Kidney capillary endothelial cell (primary cell): Measurements from ENCODE around the gene SCNN1A.
"Not testable (repeated sequence)": the region's sequence is repeated elsewhere in the genome, so short reads cannot be mapped to it uniquely, and the experiment has no call there.

Source experiments
- DNase-seq: peaks from one replicate; pipeline ENCODE4 v3.0.0-alpha.2; 2018; ENCODE audit warnings: low spot score

SCNN1A gene

DNA sequence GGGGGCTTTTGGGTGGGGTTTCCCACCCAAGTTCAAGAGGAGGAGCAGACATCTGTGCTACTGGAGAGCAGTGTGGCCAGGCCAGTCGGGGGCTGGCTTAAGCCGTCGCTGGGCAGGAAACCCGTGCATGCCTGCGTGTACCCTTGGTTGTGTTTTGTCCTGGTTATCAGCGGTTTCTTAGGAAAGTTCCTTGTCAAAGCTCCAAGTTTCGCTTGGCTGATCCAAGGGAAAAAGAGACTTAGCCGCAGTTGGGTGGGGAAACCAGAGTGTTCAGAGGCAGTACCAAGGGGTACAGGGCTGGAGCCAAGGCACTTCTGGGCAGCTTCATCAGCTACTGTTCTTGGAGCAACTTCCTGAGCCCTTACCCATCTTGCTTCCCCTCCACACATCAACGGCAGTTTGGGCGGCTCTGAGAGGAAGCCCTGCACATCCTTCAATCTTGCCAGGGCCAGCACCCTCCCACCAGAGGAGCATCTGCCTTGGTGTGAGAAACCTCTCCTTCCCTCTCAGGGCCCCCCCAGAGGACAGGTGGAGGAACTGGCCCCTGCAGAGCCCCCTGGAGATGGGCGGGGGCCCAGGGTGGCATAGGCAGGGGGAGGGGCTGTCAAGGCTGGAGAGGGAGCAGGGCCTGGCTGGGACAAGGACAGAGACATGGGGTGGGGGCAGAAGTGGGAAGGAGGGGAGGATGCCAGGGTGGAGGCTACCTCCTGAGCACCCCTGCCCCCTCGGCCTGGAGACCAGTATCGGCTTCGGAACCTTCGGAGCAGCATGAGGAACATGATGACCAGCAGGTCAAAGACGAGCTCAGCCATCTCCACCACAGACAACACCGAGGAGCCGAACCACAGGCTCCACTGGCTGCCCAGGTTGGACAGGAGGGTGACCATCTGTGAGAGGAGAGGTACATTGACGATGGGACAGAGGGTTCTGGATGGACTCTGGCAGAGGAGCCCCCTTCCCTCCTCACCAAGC lies 27.7 kb downstream of the SCNN1A start:
- DNase-seq: no peak

DNA sequence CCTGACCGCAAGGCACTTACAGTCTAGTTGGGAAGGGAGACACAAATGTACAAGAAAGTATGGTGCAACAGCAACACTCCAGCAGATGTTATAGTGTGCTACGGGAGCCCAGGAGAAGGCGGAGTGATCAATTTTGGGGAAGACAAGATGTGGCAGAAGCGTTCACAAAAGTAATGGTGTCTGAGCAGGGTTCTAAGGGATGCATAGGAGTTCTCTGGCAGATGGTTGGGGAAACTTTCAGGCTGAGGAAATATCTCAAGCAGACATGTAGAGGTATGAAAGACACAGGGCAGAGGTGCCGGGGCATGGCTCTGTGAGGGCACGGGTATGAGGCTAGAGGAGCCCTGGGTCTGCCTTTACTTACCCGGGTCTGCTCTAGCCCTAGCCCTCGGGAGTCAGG lies 28.4 kb downstream of the SCNN1A start:
- no peak for DNase-seq

GRCh38 chr12:6346235-6346832 lies 29.0 kb downstream of the SCNN1A start:
- no peak for DNase-seq

- DNase-seq: peak; percentile 95
Observed at GRCh38 chr12:6345319-6346091, 29.9 kb downstream of the SCNN1A start.

DNA sequence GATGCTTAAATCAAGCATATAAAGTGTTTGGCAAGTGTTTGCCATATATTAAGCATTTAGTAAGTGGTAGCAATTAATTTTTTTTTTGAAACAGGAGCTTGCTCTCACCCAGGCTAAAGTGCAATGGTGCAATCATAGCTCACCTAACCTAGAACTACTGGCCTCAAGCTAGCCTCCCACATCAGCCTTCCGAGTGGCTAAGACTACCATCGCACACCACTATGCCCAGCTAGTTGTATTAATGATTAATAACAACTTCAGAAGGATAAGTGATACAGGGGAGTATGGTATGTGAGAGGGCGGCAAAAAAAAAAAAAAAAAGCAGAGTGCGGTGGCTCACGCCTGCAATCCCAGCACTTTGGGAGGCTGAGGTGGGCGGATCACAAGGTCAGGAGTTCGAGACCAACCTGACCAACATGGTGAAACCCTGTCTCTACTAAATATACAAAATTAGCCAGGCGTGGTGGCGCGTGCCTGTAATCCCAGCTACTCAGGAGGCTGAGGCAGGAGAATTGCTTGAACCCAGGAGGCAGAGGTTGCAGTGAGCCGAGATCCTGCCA lies 31.2 kb downstream of the SCNN1A start:
- not testable (repeated sequence) for DNase-seq

- DNase-seq: no peak
Observed at GRCh38 chr12:6343518-6343917, 31.8 kb downstream of the SCNN1A start.

DNA sequence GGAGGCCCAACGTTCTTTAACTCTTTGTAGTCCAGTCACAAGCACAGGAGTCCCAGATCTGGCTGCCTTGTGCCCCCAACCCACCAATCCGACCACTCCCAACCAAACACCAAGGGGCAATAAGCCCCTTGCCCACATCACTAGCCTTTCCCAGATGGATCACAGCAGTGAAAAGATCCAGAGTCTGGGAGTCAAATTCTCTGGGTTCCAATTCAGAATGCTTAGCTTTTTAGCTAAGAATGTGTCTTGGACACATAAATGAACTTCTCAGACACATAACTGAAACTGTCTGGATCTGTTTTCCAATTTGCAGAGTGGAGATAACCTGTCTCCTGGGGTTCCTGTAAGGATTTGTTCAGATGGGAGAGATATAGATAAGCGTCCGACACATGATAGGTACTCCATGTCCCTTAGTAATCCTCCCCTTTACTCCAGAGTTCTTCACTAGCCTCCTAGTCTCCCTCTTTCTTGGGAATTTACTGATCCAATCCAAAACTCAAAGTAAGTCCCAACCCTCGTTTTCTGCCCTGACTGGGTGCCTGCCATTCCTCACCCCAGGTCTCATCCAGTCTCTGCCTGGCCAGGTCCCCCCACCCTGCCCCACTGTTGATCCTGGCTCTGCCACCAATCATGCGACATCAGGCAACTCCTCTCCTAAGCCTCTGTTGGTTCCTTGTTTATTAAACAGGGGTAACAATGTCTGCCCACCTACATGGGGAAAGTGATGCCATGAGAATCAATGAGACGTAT lies 33.0 kb downstream of the SCNN1A start:
- DNase-seq: no peak

GRCh38 chr12:6341417-6342139 lies 33.8 kb downstream of the SCNN1A start, which contains the start of gene TNFRSF1A:
Gene TNFRSF1A (minus strand): TSS chr12:6342076. CDS start chr12:6341814, 262 bp downstream.
- peak; percentile 56 for DNase-seq

DNA sequence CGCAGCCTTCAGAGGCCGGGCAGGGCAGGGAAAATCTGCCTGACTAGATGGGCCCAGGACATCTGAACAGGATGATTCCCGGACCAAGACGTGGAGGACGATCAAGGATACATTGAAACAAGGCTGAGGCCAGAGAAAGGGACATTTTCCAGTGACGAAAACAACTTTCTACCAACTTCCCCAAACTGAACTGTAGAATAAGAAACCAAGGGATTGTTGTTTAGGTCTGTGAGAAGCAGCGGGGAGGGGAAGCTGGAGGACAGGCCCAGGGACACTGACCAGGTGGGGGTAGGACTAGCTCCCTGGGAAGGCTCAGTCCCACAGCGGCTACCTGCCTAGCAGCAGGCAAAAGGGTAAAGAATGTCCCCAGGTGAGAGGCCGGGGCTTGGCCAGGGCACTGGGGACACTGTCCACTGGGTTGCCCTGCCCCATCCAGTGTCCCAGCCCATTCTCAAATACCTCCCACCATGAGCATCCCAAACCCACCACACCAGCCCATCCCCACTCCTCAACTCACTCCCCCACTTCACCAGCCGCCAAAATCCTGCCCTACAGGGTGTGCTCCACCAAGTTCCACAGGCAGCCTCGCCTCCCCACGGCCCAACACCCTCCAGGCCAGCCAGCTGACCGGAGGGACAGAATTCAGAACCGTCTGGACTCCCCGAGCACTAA lies 34.5 kb downstream of the SCNN1A start:
- DNase-seq: no peak

DNA sequence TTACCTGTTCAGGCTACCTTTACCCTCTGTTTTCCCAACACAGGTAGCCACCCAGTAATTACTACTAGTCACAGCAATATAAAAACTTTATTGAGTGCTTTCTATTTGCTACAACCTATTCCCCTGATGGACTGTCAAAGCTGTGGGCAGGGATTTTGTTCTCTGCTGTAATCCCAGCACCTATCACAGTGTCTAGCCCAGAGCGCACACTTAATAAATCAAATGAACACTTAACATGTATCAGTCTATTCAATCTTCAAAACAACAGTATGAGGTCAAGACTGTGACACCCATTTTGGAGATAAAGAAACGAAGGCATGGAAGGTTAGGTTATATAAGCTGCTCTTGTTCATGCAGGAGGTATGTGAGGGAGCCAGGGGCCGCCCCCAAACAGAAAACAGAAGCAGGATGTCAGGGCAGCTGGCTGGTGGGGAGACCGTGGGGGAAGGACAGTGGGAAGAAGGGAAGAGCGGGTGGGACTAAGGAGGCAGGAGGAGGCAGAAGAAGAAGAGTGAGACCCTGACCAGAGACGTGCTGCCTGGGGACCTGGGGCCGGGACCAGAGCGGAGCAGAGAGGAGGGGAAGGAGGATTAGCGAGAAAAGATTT lies 35.2 kb downstream of the SCNN1A start:
- peak; percentile 42 for DNase-seq

DNA sequence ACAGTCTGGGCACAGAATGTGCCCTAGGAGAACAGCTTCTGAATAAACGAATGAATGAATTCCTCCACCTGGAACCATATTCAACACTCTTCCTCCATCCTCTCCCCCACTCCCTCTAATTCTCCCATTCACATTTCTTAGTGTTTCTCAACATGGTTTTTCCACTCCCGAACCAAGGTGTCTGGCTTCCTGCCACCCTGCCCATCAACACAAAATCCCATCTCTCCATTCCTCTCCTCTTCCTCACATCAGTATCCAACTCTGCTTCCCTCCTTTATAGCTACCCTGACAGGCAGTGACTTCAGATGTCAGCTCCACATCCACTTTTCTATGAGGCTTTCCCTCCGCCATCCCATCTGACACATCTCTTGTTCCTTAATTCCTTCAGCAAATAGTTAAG lies 36.4 kb downstream of the SCNN1A start:
- DNase-seq: no peak

DNA sequence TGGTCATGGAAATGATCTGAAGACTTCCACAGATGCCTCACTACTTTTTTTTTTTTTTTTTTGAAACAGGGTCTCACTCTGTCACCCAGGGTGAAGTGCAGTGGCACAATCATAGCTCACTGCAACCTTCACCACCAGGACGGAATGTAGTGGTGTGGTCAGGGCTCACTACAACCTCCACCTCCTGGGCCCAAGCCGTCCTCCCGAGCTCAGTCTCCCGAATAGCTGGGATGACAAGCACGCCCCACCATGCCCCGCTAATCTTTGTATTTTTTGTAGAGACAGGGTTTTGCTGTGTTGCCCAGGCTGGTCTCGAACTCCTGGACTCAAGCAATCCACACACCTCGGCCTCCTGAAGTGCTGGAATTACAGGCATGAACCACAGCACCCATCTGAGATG lies 36.8 kb downstream of the SCNN1A start:
- not testable (repeated sequence) for DNase-seq

- DNase-seq: peak; percentile 67
Observed at GRCh38 chr12:6337958-6338433, 37.4 kb downstream of the SCNN1A start.

DNA sequence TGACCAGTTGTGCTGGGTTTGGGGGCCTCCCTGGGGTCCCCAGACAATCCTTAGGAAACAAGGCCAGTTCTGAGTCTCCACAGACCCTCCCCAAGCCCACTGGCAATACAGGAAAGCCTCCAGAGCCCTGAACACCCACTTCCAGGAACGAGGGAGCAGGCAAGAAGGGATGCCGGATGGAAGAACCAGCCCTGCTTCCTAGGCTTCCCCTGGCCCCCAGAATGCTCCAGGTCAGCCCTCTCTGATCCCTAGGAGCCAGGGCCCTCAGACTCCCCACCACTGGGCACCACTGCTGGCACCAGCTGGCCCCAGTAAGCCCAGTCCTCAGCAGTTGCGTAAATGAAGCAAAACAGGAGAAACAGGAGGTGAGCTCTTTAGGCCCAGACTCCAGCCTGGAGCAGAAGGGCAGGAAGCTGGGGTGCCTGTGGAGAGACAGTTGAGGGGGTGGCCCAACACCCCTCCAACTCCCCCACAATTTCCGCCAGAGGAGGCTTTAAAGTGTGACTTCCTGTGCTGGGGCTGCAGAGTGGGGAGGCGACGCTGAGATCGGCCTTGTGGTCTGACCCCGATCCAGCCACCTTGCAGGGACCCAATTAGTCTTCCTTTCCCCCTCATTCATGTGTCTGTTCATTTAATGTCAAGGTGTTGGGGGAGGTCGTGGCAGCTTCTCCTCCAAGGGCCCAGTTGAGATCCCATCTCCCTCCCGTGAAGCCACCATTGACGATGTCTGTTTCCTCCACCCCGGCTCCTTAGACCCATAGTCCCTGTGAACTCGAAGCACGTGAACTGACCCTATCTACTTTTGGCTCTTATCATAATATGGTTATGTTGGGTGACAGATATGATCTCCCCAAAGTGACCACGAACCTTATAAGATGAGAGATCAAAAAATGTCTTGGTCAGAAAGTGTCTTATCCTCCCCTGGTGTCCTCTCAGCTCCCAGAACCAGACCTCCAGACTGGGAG lies 38.2 kb downstream of the SCNN1A start:
- peak; percentile 48 for DNase-seq

DNA sequence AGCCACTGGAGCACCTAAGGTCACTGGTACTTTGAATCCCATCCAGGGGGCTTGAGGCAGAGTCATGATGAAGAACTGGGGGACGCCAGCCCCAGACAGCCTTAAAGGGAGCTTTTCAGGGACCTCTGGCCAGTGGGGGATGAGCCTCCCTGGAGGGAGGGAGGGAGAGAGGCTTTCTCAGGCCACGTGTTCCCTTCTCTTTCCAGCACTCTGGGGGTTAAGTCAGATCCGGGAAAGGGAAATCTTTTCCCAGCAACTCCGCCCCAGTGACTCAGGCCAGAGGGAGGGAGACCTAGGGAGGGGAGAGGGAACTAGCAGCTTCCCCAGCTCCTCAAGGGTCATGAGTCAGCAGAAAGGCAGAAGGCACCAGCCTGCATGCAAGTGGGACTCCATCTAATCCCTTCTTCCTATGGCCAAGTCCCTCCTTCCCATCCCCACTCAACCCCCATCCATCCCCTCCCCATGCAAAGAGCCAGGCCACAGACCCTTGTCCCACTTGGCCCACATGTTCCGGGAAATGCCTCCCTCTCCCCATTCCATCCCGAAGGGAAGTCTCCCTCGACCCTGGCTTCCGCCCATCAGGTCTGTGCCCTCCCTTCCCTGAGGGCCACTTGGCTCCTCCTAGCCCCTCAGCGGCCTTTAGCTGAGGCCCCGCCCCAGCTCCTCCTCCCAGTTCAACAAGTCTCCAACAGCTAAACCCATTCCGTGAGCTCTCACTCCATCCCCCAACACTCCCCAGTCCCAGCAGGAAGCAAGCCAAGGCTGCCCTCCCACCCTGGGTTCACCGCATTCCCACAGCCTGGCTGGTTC lies 39.1 kb downstream of the SCNN1A start:
- DNase-seq: peak; percentile 99

GRCh38 chr12:6335451-6336078 lies 39.8 kb downstream of the SCNN1A start:
- DNase-seq: peak; percentile 86

- DNase-seq: no peak
Observed at GRCh38 chr12:6334940-6335450, 40.4 kb downstream of the SCNN1A start.
